GM12878 (cell line): ENCODE measurements around the gene SEMA4D. TPM values are rescaled to one million over a fixed set of nuclear protein-coding genes. Genes with fewer than 3 reads are reported as not detected.

Experiments used
- ATAC-seq: fragments of 200-7000 bp; cut with Tn5 transposase; 3 replicates; pipeline ENCODE4 v1.9.1; 2020; ENCODE audit warnings: mild to moderate bottlenecking, moderate library complexity
- BruUV-seq: library from RNA; stranded (reverse); fragments of 400-500 nt; replicated peaks from 2 replicates; lab custom pipeline; 2021; lab: Mats Ljungman, UMichigan
- CTCF ChIA-PET: fragments of 300-600 bp; sonication (Branson Sonifier 250); formaldehyde crosslinking; extraction: SDS; loops from one replicate; lab custom pipeline; 2021; ENCODE audit warnings: inconsistent platforms; lab: Yijun Ruan, JAX
- POLR2A ChIA-PET: fragments of 350-600 bp; formaldehyde crosslinking; extraction: SDS; loops from one replicate; lab custom pipeline; 2021; ENCODE audit warnings: inconsistent platforms; lab: Charles Lee
- RAD21 ChIA-PET: fragments of 300-600 bp; sonication (Branson Sonifier 250); formaldehyde crosslinking; loops from one replicate; lab custom pipeline; 2023; ENCODE audit warnings: antibody characterized with exemption; ENCODE audit not compliant: unreplicated experiment; lab: Charles Lee
- SMC1A ChIA-PET: fragments of 300-600 bp; sonication (Branson Sonifier 250); formaldehyde crosslinking; loops from one replicate; lab custom pipeline; 2023; ENCODE audit not compliant: unreplicated experiment, uncharacterized antibody; lab: Charles Lee
- DNase-seq: peaks from one replicate; pipeline ENCODE4 v3.0.0-alpha.2; 2011; ENCODE audit warnings: low read depth, low spot score
- FAIRE-seq: peaks from 3 replicates; lab custom pipeline; 2011; peaks lifted over from hg19 to GRCh38; lab: Jason Lieb, UNC
- H2AFZ ChIP-seq: 2 replicates; pipeline ENCODE4 v1.6.0; 2011; ENCODE audit warnings: low read depth, low read length, control low read depth; ENCODE audit not compliant: control insufficient read depth
- H3K27ac ChIP-seq: 2 replicates; pipeline ENCODE4 v1.5.1; 2011; ENCODE audit warnings: control low read depth; ENCODE audit not compliant: control insufficient read depth, insufficient read depth
- H3K27me3 ChIP-seq, 2 experiments: replicated peaks in 1 of 2; 2 replicates each; pipeline versions ENCODE4 v1.6.0 to v1.6.1; 2011; ENCODE audit warnings: low read length in 1 of 2; ENCODE audit not compliant: control insufficient read depth in 2 of 2, insufficient read depth in 2 of 2
- H3K36me3 ChIP-seq, 2 experiments: 2 replicates each; pipeline ENCODE4 v1.5.1; 2011; ENCODE audit warnings: low read length in 1 of 2; ENCODE audit not compliant: control insufficient read depth in 2 of 2, insufficient read depth in 2 of 2
- H3K4me1 ChIP-seq: 2 replicates; pipeline ENCODE4 v1.6.1; 2011; ENCODE audit warnings: mild to moderate bottlenecking, low read length, moderate library complexity, mixed read lengths; ENCODE audit not compliant: control insufficient read depth, insufficient read depth
- H3K4me2 ChIP-seq: 2 replicates; pipeline ENCODE4 v1.6.0; 2011; ENCODE audit warnings: control low read depth; ENCODE audit not compliant: control insufficient read depth, insufficient read depth
- H3K4me3 ChIP-seq: fragments of 200-600 bp; sonication (generic); 2 replicates; pipeline ENCODE4 v1.5.1; 2016
- H3K79me2 ChIP-seq: 2 replicates; pipeline ENCODE4 v1.6.0; 2011; ENCODE audit warnings: low read length; ENCODE audit not compliant: control insufficient read depth, insufficient read depth
- H3K9ac ChIP-seq: 2 replicates; pipeline ENCODE4 v1.8.0; 2011; ENCODE audit warnings: low read length, control low read depth, mixed read lengths; ENCODE audit not compliant: control insufficient read depth, insufficient read depth
- H3K9me3 ChIP-seq: replicated peaks from 3 replicates; pipeline ENCODE4 v1.5.1; 2011; ENCODE audit warnings: mild to moderate bottlenecking, low read length; ENCODE audit not compliant: control insufficient read depth, insufficient read depth
- H4K20me1 ChIP-seq: 2 replicates; pipeline ENCODE4 v1.6.0; 2011; ENCODE audit not compliant: control insufficient read depth, insufficient read depth
- ETV6 ChIP-seq, 2 experiments: fragments of 450-650 bp in 1 of 2; IDR thresholded peaks in 1 of 2; conservative IDR thresholded peaks in 1 of 2; 2 replicates each; pipeline ENCODE4 v1.6.1; 2014; ENCODE audit warnings: antibody characterized with exemption in 1 of 2, borderline replicate concordance in 1 of 2, low read depth in 1 of 2, mild to moderate bottlenecking in 1 of 2, moderate library complexity in 1 of 2
- EZH2 ChIP-seq: IDR thresholded peaks from 2 replicates; pipeline ENCODE4 v1.6.1; 2012; ENCODE audit warnings: low read depth, mild to moderate bottlenecking, control low read depth, inconsistent platforms, low read length, borderline replicate concordance; ENCODE audit not compliant: control insufficient read depth
- HDAC2 ChIP-seq: fragments of 200-600 bp; sonication (generic); IDR thresholded peaks from 2 replicates; pipeline ENCODE4 v1.6.1; 2017
- JUND ChIP-seq: IDR thresholded peaks from 2 replicates; pipeline ENCODE4 v1.6.1; 2012; ENCODE audit warnings: low read depth, mild to moderate bottlenecking, low read length, improper control_type of control experiment, moderate library complexity
- MTA2 ChIP-seq: fragments of 450-650 bp; IDR thresholded peaks from 2 replicates; pipeline ENCODE4 v1.6.1; 2016; ENCODE audit warnings: low read depth, mild to moderate bottlenecking, moderate library complexity
- NFIC ChIP-seq: IDR thresholded peaks from 2 replicates; pipeline ENCODE4 v1.6.1; 2012; ENCODE audit warnings: low read depth, mild to moderate bottlenecking, inconsistent platforms, low read length, moderate library complexity
- NRF1 ChIP-seq: conservative IDR thresholded peaks from 2 replicates; pipeline ENCODE4 v1.6.1; 2011; ENCODE audit warnings: mild to moderate bottlenecking, low read depth, low read length, improper control_type of control experiment
- RFX5 ChIP-seq: IDR thresholded peaks from 2 replicates; pipeline ENCODE4 v1.6.1; 2011; ENCODE audit warnings: low read depth, low read length, improper control_type of control experiment
- SMC3 ChIP-seq: IDR thresholded peaks from 2 replicates; pipeline ENCODE4 v1.6.1; 2011; ENCODE audit warnings: low read length, improper control_type of control experiment, borderline replicate concordance
- SREBF2 ChIP-seq: IDR thresholded peaks from 2 replicates; pipeline ENCODE4 v1.6.1; 2012; ENCODE audit warnings: mild to moderate bottlenecking, low read length
- TAF1 ChIP-seq: IDR thresholded peaks from 2 replicates; pipeline ENCODE4 v1.6.1; 2011; ENCODE audit warnings: mild to moderate bottlenecking, low read depth, low read length, borderline replicate concordance
- WGBS: methylation state at CpG from one replicate; pipeline ENCODE4 v1.1.6; 2016; ENCODE audit warnings: low lambda C conversion rate; ENCODE audit not compliant: insufficient replicate concordance, insufficient coverage; ENCODE audit errors: missing lambda C conversion rate; 5-methylcytosine and 5-hydroxymethylcytosine counted together
- in situ Hi-C: fragments of 300-500 bp; cut with MboI; formaldehyde crosslinking; loops from 9 replicates; pipeline ENCODE4 v1.14.3; 2018; ENCODE audit warnings: mixed read lengths
- intact Hi-C: fragments of 100-400 bp; cut with micrococcal nuclease; formaldehyde crosslinking; loops from one replicate; pipeline ENCODE4 v1.14.2; 2022; ENCODE audit not compliant: unreplicated experiment
- polyA plus RNA-seq, 11 experiments: library from polyadenylated mRNA; depleted of rRNA in 4 of 11; unstranded in 6 of 11; stranded (reverse) in 5 of 11; fragments of >200 nt; fragmentation: Nextera tagmentation in 4 of 11; fragmentation: Illumina TruSeq in 1 of 11; extraction: Ambion mirVana in 4 of 11; extraction: Trizol in 1 of 11; gene quantifications; 1 replicate in 1 of 11; 2 replicates in 10 of 11; pipeline versions ENCODE4 v1.2.1 to v1.2.3, GENCODE V29; 2011 to 2016; ENCODE audit warnings: inconsistent platforms in 2 of 11, missing spikeins in 2 of 11, low read depth in 1 of 11
- total RNA-seq, 4 experiments: library from RNA; depleted of rRNA in 3 of 4; stranded (reverse); fragments of >200 nt in 3 of 4; fragmentation: Illumina TruSeq in 1 of 4; extraction: Trizol in 1 of 4; gene quantifications; 2 replicates each; pipeline versions ENCODE4 v1.2.1 to v1.2.3, GENCODE V29; 2013 to 2021
- TF ChIP-seq, protein P1 (sequence below): fragments of 450-650 bp; IDR thresholded peaks from 2 replicates; pipeline ENCODE4 v1.6.1; 2017; ENCODE audit warnings: mild to moderate bottlenecking, moderate library complexity
- TF ChIP-seq, protein P2 (sequence below): IDR thresholded peaks from 2 replicates; pipeline ENCODE4 v1.6.1; 2011; ENCODE audit warnings: mild to moderate bottlenecking, low read depth, low read length, moderate library complexity; ENCODE audit not compliant: insufficient replicate concordance
- TF ChIP-seq, protein P3 (sequence below): fragments of 450-650 bp; IDR thresholded peaks from 2 replicates; pipeline ENCODE4 v1.6.1; 2016; ENCODE audit warnings: mild to moderate bottlenecking
- TF ChIP-seq, protein P4 (sequence below): fragments of 450-650 bp; IDR thresholded peaks from 2 replicates; pipeline ENCODE4 v1.6.1; 2017; ENCODE audit warnings: borderline replicate concordance

The SEMA4D gene
- total and polyA plus RNA-seq, 10 of the 15 experiments (the other 5 are each of a cell fraction or from before 2014, with no cell fraction given): 15.1 to 136 (median 39.6) TPM

DNA sequence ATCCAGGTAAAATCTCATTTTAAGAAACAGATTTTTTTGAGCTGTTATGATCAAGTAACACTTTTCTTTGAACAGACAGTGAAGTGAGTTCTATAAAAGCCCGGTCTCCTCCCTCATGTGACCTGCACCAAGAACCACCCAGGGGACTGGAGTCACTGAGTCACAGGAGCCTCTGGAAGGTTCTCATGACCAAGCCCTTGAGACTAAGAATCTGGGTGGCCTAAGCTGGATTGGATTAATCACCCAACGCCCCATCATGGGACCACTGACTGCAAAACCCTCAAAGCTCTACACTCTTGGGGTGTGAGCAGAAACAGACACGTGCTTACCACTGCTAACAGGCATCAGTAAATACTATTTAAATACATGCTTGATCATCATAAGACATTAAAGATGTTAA, 131.2 kb downstream of the SEMA4D start:
- ChIA-PET CTCF (interaction anchor here (1.3 kb wide), 1 partner anchor 183 kb away, joined by 3 read pairs; no protein-coding TSS in a partner anchor), SMC1A (interaction anchor here (1.4 kb wide), 1 partner anchor 9 kb away, joined by 3 read pairs; no protein-coding TSS in a partner anchor), POLR2A (no interaction called here), RAD21 (no interaction called here)
- BruUV-seq: no TSS peak
- no peak for DNase-seq
- intact Hi-C loops (no loop called here), in situ Hi-C loops (no loop called here)
- no peaks in the 10 kb centered on the region for H3K9me3 ChIP-seq
- no peaks in the 10 kb centered on the region for H3K27me3 ChIP-seq
- peaks cover 0 to 7% of the 10 kb centered on the region in 2 experiments; a peak in 2 of 4 replicates for H3K36me3 ChIP-seq
- no peak overlapping the region for H3K4me2 ChIP-seq
- no peak for ATAC-seq
- no peak overlapping the region for H2AFZ ChIP-seq
- FAIRE-seq: no peak
- H4K20me1 ChIP-seq: no peaks in the 10 kb centered on the region; the same call in 1 of the 2 replicates
- WGBS: 46% methylated on average over 3 of the region's 3 CpGs
- H3K79me2 ChIP-seq: no peaks in the 10 kb centered on the region
- no peaks in the 10 kb centered on the region for H3K4me1 ChIP-seq
- no peak overlapping the region for H3K9ac ChIP-seq
- H3K27ac ChIP-seq: no peak overlapping the region
- no peak overlapping the region for H3K4me3 ChIP-seq
- TF ChIP-seq TAF1: no peak
- TF ChIP-seq RFX5: no peak
- TF ChIP-seq MTA2: no peak
- TF ChIP-seq, protein P1, sequence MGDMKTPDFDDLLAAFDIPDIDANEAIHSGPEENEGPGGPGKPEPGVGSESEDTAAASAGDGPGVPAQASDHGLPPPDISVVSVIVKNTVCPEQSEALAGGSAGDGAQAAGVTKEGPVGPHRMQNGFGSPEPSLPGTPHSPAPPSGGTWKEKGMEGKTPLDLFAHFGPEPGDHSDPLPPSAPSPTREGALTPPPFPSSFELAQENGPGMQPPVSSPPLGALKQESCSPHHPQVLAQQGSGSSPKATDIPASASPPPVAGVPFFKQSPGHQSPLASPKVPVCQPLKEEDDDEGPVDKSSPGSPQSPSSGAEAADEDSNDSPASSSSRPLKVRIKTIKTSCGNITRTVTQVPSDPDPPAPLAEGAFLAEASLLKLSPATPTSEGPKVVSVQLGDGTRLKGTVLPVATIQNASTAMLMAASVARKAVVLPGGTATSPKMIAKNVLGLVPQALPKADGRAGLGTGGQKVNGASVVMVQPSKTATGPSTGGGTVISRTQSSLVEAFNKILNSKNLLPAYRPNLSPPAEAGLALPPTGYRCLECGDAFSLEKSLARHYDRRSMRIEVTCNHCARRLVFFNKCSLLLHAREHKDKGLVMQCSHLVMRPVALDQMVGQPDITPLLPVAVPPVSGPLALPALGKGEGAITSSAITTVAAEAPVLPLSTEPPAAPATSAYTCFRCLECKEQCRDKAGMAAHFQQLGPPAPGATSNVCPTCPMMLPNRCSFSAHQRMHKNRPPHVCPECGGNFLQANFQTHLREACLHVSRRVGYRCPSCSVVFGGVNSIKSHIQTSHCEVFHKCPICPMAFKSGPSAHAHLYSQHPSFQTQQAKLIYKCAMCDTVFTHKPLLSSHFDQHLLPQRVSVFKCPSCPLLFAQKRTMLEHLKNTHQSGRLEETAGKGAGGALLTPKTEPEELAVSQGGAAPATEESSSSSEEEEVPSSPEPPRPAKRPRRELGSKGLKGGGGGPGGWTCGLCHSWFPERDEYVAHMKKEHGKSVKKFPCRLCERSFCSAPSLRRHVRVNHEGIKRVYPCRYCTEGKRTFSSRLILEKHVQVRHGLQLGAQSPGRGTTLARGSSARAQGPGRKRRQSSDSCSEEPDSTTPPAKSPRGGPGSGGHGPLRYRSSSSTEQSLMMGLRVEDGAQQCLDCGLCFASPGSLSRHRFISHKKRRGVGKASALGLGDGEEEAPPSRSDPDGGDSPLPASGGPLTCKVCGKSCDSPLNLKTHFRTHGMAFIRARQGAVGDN: no peak
- TF ChIP-seq, protein P2, sequence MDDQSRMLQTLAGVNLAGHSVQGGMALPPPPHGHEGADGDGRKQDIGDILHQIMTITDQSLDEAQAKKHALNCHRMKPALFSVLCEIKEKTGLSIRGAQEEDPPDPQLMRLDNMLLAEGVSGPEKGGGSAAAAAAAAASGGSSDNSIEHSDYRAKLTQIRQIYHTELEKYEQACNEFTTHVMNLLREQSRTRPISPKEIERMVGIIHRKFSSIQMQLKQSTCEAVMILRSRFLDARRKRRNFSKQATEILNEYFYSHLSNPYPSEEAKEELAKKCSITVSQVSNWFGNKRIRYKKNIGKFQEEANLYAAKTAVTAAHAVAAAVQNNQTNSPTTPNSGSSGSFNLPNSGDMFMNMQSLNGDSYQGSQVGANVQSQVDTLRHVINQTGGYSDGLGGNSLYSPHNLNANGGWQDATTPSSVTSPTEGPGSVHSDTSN: no peak
- TF ChIP-seq SREBF2: no peak
- no peak for TF ChIP-seq NFIC
- TF ChIP-seq NRF1: no peak
- no peak for TF ChIP-seq SMC3
- TF ChIP-seq, protein P3, sequence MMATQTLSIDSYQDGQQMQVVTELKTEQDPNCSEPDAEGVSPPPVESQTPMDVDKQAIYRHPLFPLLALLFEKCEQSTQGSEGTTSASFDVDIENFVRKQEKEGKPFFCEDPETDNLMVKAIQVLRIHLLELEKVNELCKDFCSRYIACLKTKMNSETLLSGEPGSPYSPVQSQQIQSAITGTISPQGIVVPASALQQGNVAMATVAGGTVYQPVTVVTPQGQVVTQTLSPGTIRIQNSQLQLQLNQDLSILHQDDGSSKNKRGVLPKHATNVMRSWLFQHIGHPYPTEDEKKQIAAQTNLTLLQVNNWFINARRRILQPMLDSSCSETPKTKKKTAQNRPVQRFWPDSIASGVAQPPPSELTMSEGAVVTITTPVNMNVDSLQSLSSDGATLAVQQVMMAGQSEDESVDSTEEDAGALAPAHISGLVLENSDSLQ: no peak
- no peak for TF ChIP-seq JUND
- TF ChIP-seq, protein P4, sequence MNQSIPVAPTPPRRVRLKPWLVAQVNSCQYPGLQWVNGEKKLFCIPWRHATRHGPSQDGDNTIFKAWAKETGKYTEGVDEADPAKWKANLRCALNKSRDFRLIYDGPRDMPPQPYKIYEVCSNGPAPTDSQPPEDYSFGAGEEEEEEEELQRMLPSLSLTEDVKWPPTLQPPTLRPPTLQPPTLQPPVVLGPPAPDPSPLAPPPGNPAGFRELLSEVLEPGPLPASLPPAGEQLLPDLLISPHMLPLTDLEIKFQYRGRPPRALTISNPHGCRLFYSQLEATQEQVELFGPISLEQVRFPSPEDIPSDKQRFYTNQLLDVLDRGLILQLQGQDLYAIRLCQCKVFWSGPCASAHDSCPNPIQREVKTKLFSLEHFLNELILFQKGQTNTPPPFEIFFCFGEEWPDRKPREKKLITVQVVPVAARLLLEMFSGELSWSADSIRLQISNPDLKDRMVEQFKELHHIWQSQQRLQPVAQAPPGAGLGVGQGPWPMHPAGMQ: no peak
- no peak for TF ChIP-seq EZH2
- TF ChIP-seq HDAC2: no peak
- no peak for TF ChIP-seq ETV6 (conservative IDR thresholded peaks at IDR 0.05 in 1 of 2, IDR thresholded peaks at IDR 0.05 in 1 of 2; ENCODE audit: borderline replicate concordance in 1 of 2, low read depth in 1 of 2)
